SU-DHL-6 (cell line): Measurements from ENCODE around the gene ST3GAL3.

Experiments
- H2AFZ ChIP-seq: fragments of 200-600 bp; sonication (generic); 2 replicates; pipeline ENCODE4 v1.6.1; 2014; ENCODE audit warnings: low read depth, mild to moderate bottlenecking, moderate library complexity, mixed read lengths, antibody characterized with exemption, low read length; ENCODE audit not compliant: severe bottlenecking
- H3F3A ChIP-seq: fragments of 200-600 bp; shearing (Covaris generic); 2 replicates; pipeline ENCODE4 v1.6.0; 2016; ENCODE audit warnings: antibody characterized with exemption, mild to moderate bottlenecking; ENCODE audit not compliant: insufficient read depth
- H3K27ac ChIP-seq: fragments of 200-600 bp; sonication (generic); 2 replicates; pipeline ENCODE4 v1.5.1; 2016; ENCODE audit warnings: low read depth, mild to moderate bottlenecking, low read length, moderate library complexity, mixed read lengths
- H3K27me3 ChIP-seq: fragments of 200-600 bp; sonication (generic), shearing (Covaris generic); 2 replicates; pipeline ENCODE4 v1.6.0; 2014; ENCODE audit warnings: mild to moderate bottlenecking, low read length
- H3K36me3 ChIP-seq: fragments of 200-600 bp; sonication (generic); 2 replicates; pipeline ENCODE4 v1.6.1; 2014; ENCODE audit warnings: mild to moderate bottlenecking, low read length, mixed read lengths
- H3K4me2 ChIP-seq: fragments of 300-600, 200-600 bp; shearing (Covaris generic), sonication (generic); 2 replicates; pipeline ENCODE4 v1.6.0; 2014; ENCODE audit warnings: low read length, low read depth, mild to moderate bottlenecking; ENCODE audit not compliant: poor library complexity, severe bottlenecking
- H3K4me3 ChIP-seq: fragments of 200-600 bp; sonication (generic); 2 replicates; pipeline ENCODE4 v1.5.1; 2014; ENCODE audit warnings: antibody characterized with exemption, low read length, mild to moderate bottlenecking, mixed read lengths; ENCODE audit not compliant: insufficient read depth, poor library complexity, severe bottlenecking
- H3K79me2 ChIP-seq: fragments of 200-600 bp; sonication (generic); 2 replicates; pipeline ENCODE4 v1.6.1; 2014; ENCODE audit warnings: mild to moderate bottlenecking, low read length, moderate library complexity; ENCODE audit not compliant: insufficient read depth
- H3K9ac ChIP-seq: fragments of 200-600 bp; sonication (generic); 2 replicates; pipeline ENCODE4 v1.7.0; 2014; ENCODE audit warnings: mild to moderate bottlenecking, low read length
- H3K9me2 ChIP-seq: fragments of 200-600 bp; sonication (generic); replicated peaks from 2 replicates; pipeline ENCODE4 v1.6.1; 2014; ENCODE audit warnings: low read length; ENCODE audit not compliant: insufficient read depth
- H3K9me3 ChIP-seq: fragments of 200-600 bp; sonication (generic); 2 replicates; pipeline ENCODE4 v1.6.1; 2014; ENCODE audit warnings: low read length, mixed read lengths; ENCODE audit not compliant: insufficient read depth
- H4K20me1 ChIP-seq: fragments of 200-600 bp; sonication (generic); 2 replicates; pipeline ENCODE4 v1.6.1; 2014; ENCODE audit warnings: low read depth, mild to moderate bottlenecking, antibody characterized with exemption, low read length, moderate library complexity, mixed read lengths
- CTCF ChIP-seq: fragments of 200-600 bp; sonication (generic); IDR thresholded peaks from one replicate; pipeline ENCODE4 v1.5.1; 2017; ENCODE audit warnings: antibody characterized with exemption, mild to moderate bottlenecking, low read length, moderate library complexity; ENCODE audit not compliant: insufficient read depth, poor library complexity, severe bottlenecking
- EZH2phosphoT487 ChIP-seq: fragments of 200-600 bp; sonication (generic), shearing (Covaris generic); conservative IDR thresholded peaks from 2 replicates; pipeline ENCODE4 v1.6.1; 2018; ENCODE audit warnings: mild to moderate bottlenecking, antibody characterized with exemption, low read length, moderate library complexity, mixed read lengths

The ST3GAL3 gene

DNA sequence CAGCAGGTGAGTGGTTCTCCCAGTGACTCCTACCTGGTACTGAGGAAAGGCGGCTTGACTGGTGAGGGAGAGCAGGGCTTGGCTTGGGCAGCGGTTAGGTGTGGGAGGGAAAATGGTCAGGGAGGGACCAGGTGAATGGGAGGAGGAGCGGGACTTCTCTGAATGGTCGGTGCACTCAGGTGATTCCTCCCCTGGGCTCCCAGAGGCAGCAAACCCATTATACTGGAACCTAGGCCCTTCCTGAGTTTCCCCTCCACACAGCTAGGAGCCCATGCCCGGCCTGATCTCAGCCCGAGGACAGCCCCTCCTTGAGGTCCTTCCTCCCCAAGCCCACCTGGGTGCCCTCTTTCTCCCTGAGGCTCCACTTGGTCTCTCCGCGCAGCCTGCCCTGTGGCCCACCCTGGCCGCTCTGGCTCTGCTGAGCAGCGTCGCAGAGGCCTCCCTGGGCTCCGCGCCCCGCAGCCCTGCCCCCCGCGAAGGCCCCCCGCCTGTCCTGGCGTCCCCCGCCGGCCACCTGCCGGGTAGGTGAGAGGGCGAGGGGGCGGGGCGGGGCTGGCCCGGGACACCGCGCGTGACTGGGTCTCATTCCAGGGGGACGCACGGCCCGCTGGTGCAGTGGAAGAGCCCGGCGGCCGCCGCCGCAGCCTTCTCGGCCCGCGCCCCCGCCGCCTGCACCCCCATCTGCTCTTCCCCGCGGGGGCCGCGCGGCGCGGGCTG is 228.5 kb downstream of the ST3GAL3 start:
- H3K9ac ChIP-seq = no peak overlapping the region
- no peak overlapping the region for H2AFZ ChIP-seq
- no peak overlapping the region for H3K4me3 ChIP-seq
- TF ChIP-seq EZH2phosphoT487 (no peak), CTCF (no peak)
- H4K20me1 ChIP-seq = no peaks in the 10 kb centered on the region
- H3K27me3 ChIP-seq = no peaks in the 10 kb centered on the region
- no peaks in the 10 kb centered on the region for H3K36me3 ChIP-seq
- H3K79me2 ChIP-seq = no peaks in the 10 kb centered on the region
- no peaks in the 10 kb centered on the region for H3F3A ChIP-seq
- H3K27ac ChIP-seq = no peak overlapping the region
- H3K4me2 ChIP-seq = no peak overlapping the region
- no peaks in the 10 kb centered on the region for H3K9me2 ChIP-seq
- H3K9me3 ChIP-seq = no peaks in the 10 kb centered on the region

GRCh38 chr1:43936431-43937151 is 229.3 kb downstream of the ST3GAL3 start:
- H3K27me3 ChIP-seq = no peaks in the 10 kb centered on the region
- no peak overlapping the region for H3K9ac ChIP-seq
- no peaks in the 10 kb centered on the region for H3K79me2 ChIP-seq
- H3K36me3 ChIP-seq = no peaks in the 10 kb centered on the region
- no peak overlapping the region for H3K4me3 ChIP-seq
- H4K20me1 ChIP-seq = no peaks in the 10 kb centered on the region
- H3K27ac ChIP-seq = no peak overlapping the region
- H3F3A ChIP-seq = no peaks in the 10 kb centered on the region
- no peak overlapping the region for H2AFZ ChIP-seq
- no peak overlapping the region for H3K4me2 ChIP-seq
- no peak for TF ChIP-seq EZH2phosphoT487
- TF ChIP-seq CTCF = no peak
- no peaks in the 10 kb centered on the region for H3K9me2 ChIP-seq
- H3K9me3 ChIP-seq = no peaks in the 10 kb centered on the region

- no peak overlapping the region for H2AFZ ChIP-seq
- no peaks in the 10 kb centered on the region for H3K79me2 ChIP-seq
- H3F3A ChIP-seq = no peaks in the 10 kb centered on the region
- no peak overlapping the region for H3K4me3 ChIP-seq
- H3K9ac ChIP-seq = no peak overlapping the region
- no peak overlapping the region for H3K27ac ChIP-seq
- no peaks in the 10 kb centered on the region for H3K27me3 ChIP-seq
- H3K9me3 ChIP-seq = no peaks in the 10 kb centered on the region
- H3K4me2 ChIP-seq = no peak overlapping the region
- no peaks in the 10 kb centered on the region for H4K20me1 ChIP-seq
- TF ChIP-seq EZH2phosphoT487 = no peak
- no peak for TF ChIP-seq CTCF
- no peaks in the 10 kb centered on the region for H3K9me2 ChIP-seq
- H3K36me3 ChIP-seq = no peaks in the 10 kb centered on the region
These were observed 230.0 kb downstream of the ST3GAL3 start for GRCh38 chr1:43937179-43937865.
